ENCODE measurements around the gene PLXNB1.

Gene PLXNB1

GRCh38 chr3:48459773-48460516 is 30.1 kb upstream of the PLXNB1 start:
- H3K4me3 ChIP-seq (ENCODE audit: low read depth, low read length) = no peak overlapping the region
- H3K36me3 ChIP-seq = peaks cover 54% of the 10 kb centered on the region
- no peak for TF ChIP-seq CTCF (IDR thresholded peaks at IDR 0.05; ENCODE audit: low read depth, low read length)
- no peak for DNase-seq
- H3K9me3 ChIP-seq (ENCODE audit: severe bottlenecking) = no peaks in the 10 kb centered on the region
- no peaks in the 10 kb centered on the region for H3K27me3 ChIP-seq (ENCODE audit: insufficient read depth, low read depth, severe bottlenecking)
- no peak overlapping the region for H3K27ac ChIP-seq

- Histone ChIP-seq H3K27me3 (ENCODE audit: insufficient read depth, low read depth, severe bottlenecking) (no peaks in the 10 kb centered on the region), H3K4me3 (ENCODE audit: low read depth, low read length) (no peak overlapping the region), H3K36me3 (peaks cover 60% of the 10 kb centered on the region), H3K27ac (no peak overlapping the region), H3K9me3 (ENCODE audit: severe bottlenecking) (no peaks in the 10 kb centered on the region)
- no peak for DNase-seq
- no peak for TF ChIP-seq CTCF (IDR thresholded peaks at IDR 0.05; ENCODE audit: low read depth, low read length)
Measured at GRCh38 chr3:48459331-48459730, 29.4 kb upstream of the PLXNB1 start.

- no peak for TF ChIP-seq CTCF (IDR thresholded peaks at IDR 0.05; ENCODE audit: low read depth, low read length)
- Histone ChIP-seq H3K4me3 (ENCODE audit: low read depth, low read length) (no peak overlapping the region), H3K36me3 (peaks cover 83% of the 10 kb centered on the region), H3K9me3 (ENCODE audit: severe bottlenecking) (no peaks in the 10 kb centered on the region), H3K27ac (no peak overlapping the region), H3K27me3 (ENCODE audit: insufficient read depth, low read depth, severe bottlenecking) (no peaks in the 10 kb centered on the region)
- DNase-seq = no peak
Measured at GRCh38 chr3:48456456-48456855, 26.6 kb upstream of the PLXNB1 start.

GRCh38 chr3:48451270-48451669 is 21.4 kb upstream of the PLXNB1 start:
- Histone ChIP-seq H3K9me3 (ENCODE audit: severe bottlenecking) (no peaks in the 10 kb centered on the region), H3K4me3 (ENCODE audit: low read depth, low read length) (no peak overlapping the region), H3K27me3 (ENCODE audit: insufficient read depth, low read depth, severe bottlenecking) (no peaks in the 10 kb centered on the region), H3K27ac (no peak overlapping the region), H3K36me3 (peaks cover 51% of the 10 kb centered on the region)
- no peak for TF ChIP-seq CTCF (IDR thresholded peaks at IDR 0.05; ENCODE audit: low read depth, low read length)
- no peak for DNase-seq

GRCh38 chr3:48446425-48447193 is 16.7 kb upstream of the PLXNB1 start, which contains the start of gene ATRIP:
ATRIP (plus strand) TSS chr3:48446737; CDS start chr3:48446846, 109 bp downstream.
- TF ChIP-seq CTCF (IDR thresholded peaks at IDR 0.05; ENCODE audit: low read depth, low read length) = no peak
- Histone ChIP-seq H3K4me3 (ENCODE audit: low read depth, low read length) (peak within 1 kb of the TSS; percentile 82), H3K9me3 (ENCODE audit: severe bottlenecking) (no peaks in the 10 kb centered on the region), H3K36me3 (peaks cover 36% of the 10 kb centered on the region), H3K27ac (peak within 1 kb of the TSS; percentile 75), H3K27me3 (ENCODE audit: insufficient read depth, low read depth, severe bottlenecking) (no peaks in the 10 kb centered on the region)
- peak; percentile 92 for DNase-seq

Data from WERI-Rb-1 (cell line).